Raji (cell line): ENCODE results near the gene OR1D5.
"Not testable (repeated sequence)": the region's sequence is repeated elsewhere in the genome, so short reads cannot be mapped to it uniquely, and the experiment has no call there.

Experiments
- POLR2A ChIP-seq: IDR thresholded peaks from 2 replicates; pipeline ENCODE4 v1.6.1; 2011; ENCODE audit warnings: low read depth, low read length, control low read depth; ENCODE audit not compliant: insufficient read depth

Gene OR1D5

DNA sequence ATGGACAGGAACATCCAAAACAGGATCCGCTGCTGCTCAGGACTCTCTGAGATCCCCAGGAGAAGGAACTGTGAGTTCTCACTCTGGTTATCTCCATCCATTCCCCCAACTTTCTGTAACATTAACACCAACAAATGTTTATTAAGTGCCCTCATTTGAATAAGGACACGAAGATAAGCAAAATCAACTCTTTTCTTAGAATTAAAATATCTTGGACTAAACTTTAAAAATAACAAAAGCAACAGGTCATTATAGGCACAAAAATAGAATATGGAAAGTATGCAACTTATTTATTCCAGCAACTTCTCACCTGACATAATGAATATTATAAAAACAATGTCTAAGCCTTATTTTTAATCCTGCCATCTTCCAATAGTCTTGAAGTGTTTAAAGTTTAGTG is at the start of gene OR1D5:
Gene OR1D5 (minus strand): TSS at position 101 of the 400 bp plus-strand sequence. CDS start 0 bp downstream, at position 101.
- TF ChIP-seq POLR2A = not testable (repeated sequence)

DNA sequence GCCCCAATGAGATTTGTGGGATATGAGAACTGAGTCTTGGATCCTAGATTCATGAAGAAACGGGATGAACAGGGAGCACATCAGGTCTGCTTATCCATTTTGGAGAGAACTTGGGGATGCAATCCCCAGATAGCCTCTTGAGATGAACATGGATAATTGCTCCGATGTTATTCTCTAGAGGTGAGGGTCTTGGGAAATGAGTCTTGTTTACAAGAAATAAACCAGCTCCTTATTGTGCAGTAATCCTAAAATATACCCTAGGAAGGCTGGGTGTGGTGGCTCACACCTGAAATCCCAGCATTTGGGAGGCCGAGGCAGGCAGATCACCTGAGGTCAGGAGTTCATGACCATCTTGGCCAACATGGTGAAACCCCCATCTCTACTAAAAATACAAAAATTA is 40.9 kb upstream of the OR1D5 start, which contains the start of gene OR1D2:
Gene OR1D2 (minus strand): TSS at position 101 of the 400 bp plus-strand sequence. CDS start 11,426 bp downstream, outside the sequence.
- no peak for TF ChIP-seq POLR2A

DNA sequence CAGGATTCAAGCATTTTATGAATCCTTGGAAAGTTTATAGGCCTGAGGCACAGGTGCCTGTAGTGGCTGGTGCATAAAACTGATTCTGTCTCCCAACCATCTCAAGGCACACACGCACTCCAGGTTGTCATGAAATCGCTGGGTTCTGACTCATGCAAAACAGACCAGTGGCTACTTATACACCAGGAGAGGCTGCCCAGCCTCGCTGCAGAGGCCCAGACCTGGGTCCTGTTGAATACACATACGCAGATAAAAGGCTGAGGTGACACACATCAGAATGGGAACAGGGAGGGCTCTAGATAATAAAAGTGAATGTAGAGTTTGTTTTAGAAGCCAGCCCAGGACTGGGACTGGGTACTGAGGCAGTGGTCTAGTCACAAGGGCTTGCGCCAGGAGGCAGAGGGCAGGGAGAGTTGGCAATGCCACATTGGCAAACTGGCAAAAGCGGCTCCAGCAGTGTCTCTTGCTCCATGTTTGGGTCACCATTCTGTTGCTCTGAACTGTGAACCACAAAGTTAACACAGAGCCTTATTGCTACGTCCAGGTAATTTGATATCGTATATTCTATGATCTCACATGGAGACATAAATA is 13.6 kb downstream of the OR1D5 start:
- no peak for TF ChIP-seq POLR2A

- TF ChIP-seq POLR2A = peak; percentile 70
These were observed 14.5 kb downstream of the OR1D5 start for GRCh38 chr17:3048727-3049471.

GRCh38 chr17:3046753-3047152 is 16.7 kb downstream of the OR1D5 start:
- TF ChIP-seq POLR2A = no peak

DNA sequence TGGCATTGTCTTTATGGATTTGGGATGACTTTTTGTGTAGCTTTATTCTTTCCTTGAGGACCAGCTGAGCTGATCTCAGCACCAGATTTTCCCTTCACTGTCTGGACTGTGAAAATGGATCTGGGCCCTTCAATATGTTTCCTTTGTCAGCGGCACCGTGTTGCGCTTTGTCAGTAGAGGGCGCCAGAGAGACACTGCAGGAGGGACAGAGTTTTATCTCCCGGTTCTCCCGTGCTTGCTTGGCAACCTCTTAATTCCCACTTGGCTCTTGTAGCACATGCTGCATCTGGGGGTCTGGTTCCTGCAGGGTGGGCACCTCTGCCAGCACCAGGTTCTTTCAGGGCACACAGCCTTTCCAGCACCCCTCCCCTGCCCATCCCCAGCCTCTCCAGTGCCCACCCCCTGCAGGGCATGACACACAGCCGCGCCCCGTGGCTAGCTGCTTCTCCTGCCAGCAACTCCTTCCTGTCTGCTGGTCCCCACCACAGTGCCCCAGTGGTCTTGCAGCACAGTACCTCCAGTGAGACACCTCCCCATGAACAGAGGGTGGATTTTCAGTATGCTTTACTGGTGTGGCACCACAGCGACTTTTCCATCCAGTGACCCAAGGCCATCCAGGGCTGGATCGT is 19.6 kb downstream of the OR1D5 start:
- TF ChIP-seq POLR2A = no peak

- TF ChIP-seq POLR2A = no peak
These were observed 22.5 kb downstream of the OR1D5 start for GRCh38 chr17:3040882-3041281.

GRCh38 chr17:3039736-3040135 is 23.7 kb downstream of the OR1D5 start:
- no peak for TF ChIP-seq POLR2A

DNA sequence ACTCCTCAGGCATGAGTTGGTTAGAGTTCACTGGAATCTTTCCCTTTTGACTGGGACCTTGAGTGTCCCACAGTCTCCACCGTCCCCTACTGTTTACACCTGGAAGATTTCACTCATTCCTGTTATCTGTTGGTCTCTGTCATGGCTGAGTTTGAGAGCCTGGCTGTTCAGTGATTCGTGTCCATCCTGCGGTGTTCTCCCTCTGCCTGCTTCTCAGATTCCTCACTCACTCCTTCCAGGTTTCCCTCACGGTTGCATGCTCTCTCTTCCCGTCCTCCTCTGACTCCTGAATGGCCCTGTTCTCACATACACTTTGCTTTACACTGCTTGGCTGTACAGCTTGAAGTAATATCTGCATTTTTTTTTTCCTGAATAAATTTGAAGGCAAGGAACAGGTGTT is 24.5 kb downstream of the OR1D5 start:
- no peak for TF ChIP-seq POLR2A

GRCh38 chr17:3037259-3037658 is 26.1 kb downstream of the OR1D5 start:
- TF ChIP-seq POLR2A = no peak

DNA sequence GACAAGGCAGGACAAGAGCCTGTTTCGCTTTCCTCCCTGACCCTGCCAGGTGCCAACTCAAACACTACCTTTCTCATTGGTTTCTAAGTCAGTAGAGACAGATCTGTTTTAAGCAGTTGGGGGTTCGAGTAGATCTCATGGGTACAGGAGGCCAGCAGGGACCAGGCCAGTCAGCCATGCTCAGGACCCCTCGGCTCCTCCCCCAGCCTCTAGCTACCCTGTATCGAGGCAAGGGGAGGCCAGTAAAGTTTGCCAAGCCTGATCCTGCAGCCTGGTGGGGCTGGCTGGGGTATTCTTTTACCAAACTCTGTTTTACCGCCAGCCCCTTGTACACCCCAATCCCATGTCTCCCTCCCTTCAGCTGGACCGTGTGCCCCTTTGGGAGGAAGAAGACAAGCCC is 26.6 kb downstream of the OR1D5 start:
- no peak for TF ChIP-seq POLR2A

DNA sequence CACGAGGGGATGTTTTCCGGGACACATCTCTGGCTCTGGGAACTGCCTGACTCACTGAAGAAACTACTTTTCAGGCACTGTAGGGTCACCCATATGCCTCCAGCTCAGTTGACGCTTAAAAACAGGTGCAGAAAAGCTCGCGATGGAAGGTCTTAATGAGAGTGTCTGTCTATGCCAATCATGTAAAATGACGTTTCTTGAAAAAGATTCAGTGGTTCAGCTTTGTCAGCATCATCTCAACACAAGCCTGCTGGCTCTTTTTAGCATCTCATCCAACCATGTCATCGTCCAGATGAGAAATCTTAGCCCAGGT is 27.5 kb downstream of the OR1D5 start:
- no peak for TF ChIP-seq POLR2A

DNA sequence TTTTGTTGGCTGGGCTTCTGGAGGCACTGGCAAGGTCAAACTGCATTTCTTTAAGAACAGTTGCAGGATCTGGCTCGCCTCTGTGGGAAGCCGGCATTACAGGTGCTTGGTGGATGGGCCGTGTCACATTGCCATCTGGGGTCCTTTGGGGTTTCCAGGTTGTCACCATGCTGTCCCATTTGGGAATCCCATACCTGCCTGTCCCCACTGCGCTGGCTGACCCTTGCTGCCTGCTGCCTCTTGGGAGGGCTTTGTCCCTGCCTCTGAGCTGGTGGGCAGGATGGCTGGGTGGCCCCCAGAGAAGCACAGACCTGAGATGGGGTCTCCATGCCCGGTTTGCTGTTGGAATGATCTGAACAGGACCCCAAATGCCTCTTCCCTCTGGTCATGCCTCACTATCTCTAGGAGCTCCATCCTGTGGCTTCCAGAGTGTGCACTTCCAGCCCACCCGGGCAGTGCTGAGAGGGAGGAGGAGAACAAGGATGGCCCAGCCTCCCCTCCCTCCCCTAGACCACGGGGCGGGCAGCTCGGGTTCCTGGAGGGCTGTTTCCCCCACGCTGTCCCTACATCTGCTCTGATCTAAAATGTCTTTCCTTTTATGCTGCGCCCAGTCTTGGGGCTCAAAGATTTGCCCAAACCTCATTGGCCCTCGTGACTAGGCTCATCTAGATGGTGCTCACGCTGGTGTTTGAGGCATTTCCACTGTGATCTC is 28.0 kb downstream of the OR1D5 start:
- no peak for TF ChIP-seq POLR2A

DNA sequence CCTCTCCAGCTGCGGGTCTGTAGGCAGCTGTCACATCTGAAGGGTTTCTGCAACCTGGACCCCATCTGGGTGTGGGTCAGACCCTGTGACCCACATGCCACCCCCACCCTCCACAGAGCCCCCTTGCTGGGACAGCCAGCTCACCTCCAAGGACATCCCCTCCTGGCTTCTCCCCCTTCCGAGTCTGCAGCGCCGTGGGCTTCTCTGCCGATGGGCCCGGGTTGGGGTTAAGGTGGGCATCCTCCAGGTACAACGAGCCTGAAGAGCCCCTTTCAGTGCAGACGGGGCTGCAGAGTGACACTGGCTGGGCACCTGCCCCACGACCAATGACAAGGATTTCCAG is 28.9 kb downstream of the OR1D5 start:
- TF ChIP-seq POLR2A = no peak

- TF ChIP-seq POLR2A = no peak
These were observed 29.4 kb downstream of the OR1D5 start for GRCh38 chr17:3033741-3034577.
